NCI-H2081 treated with DMSO at 0.1 percent for 48 hours (cell line): ENCODE results near the gene TFCP2L1.
A peak's percentile ranks its signal among the peaks of the same experiment; 100 is the strongest.

Experiments
- DNase-seq: peaks from one replicate; lab custom pipeline; 2025; lab: John Stamatoyannopoulos, UW

Gene TFCP2L1

DNA sequence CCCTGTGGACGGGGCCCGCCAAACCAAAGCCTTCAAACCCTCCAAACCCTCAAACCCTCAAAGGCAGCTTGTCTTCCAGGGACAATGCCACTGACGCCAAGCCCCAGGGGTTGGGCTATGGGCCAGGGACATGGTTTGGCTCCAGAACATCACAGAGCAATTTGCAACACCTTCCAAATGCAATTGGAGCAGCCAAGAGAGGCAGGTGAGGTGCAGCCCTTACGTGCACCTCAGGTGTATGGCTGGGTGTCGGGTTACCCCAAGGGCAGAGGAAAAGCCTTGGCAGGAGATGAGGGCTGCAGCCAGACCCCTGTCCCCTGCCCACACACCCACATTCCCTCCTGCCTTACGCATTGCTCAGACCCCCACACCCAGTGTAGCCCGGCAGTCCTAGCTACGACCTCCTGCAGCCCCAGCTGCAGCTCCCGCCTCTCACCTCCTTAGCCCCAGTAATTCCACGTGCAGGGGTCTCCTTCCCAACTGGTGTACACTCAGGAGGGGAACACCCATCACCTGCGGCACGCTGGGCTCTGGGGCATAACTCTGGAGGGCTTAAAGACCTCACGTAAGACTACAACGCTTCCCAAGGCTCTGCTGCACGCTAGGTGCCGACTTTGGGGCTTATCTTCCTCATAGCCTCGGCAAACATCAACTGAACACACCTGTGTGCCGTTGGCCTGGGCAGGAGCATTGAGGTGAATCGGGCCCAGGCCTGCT is 88.7 kb downstream of the TFCP2L1 start:
- no peak for DNase-seq

DNA sequence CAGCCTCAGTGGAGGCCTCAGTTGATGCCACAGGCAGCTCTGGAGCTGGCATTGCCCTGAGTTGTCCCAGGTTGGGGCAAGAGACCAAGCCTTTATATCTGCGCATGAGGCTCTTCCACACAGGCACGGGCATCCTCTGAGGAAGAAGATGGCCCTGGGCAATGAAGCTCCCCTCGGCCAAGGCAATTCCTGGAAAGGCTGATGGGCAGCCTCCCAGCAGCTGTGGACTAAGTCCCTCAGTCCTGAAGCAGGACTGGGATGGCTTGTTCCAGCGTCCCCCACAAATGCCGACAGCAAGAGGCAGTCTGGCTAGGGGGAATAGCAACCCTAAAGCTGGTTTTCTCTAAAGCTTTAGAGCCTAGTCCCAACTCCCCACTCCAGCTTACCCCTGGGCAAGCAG is 90.0 kb downstream of the TFCP2L1 start:
- DNase-seq = no peak

DNA sequence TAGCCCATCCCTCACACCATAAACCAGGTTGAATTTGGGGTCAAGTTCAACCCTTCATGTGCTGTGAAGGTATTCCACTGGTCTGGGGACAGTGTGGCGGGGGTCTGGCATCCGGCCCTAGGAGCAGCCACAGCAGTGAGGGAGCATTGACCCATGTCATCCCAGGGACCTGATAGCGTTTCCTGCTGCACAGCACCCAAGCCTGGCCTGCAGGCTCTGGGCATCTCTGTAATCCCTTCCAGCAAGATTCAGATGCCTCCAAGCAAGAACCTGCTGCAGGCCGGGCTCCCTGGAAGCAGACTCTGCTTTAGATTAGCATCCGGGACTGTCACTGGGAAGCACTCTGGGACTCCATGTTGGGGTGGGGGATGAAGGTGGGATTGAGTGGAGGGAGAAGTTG is 90.4 kb downstream of the TFCP2L1 start:
- DNase-seq = no peak

DNA sequence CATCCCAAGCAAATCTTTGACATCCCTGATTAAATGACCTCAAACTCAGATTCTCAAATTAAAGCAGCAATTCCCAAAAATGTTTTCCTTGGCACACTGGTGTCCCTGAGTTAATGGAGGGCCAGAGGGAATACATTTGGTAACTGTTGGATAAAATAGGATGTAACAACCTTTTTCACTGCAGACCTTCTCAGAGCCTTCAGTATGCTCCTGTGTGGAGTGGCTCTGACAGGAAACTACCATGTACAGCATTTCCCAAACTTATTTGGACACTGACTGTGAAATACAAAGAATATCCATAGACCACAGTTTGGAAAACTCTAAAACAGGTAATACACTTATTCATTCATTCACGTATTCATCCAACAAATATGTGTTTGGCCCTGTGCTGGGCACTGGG is 91.8 kb downstream of the TFCP2L1 start:
- no peak for DNase-seq

DNA sequence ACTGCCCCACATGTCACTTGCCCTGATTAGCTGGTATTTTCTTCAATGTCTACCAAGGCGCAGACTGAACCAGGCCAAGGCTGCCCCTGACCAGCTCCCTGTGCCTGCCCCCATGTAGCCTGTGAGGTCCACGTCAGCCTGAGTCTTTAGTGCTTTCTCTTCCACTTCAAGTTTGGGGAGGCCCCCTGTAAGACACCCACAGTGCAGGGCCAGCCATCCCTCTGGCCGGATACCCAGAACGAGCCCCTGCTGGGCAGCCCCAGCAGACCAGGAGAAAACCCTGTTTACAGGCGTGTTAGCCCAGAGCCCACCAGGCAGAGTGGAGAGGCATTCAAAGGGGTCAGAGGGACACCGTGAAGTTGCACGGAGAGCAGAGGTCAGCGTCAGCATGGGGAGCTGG is 92.4 kb downstream of the TFCP2L1 start:
- DNase-seq = no peak

DNA sequence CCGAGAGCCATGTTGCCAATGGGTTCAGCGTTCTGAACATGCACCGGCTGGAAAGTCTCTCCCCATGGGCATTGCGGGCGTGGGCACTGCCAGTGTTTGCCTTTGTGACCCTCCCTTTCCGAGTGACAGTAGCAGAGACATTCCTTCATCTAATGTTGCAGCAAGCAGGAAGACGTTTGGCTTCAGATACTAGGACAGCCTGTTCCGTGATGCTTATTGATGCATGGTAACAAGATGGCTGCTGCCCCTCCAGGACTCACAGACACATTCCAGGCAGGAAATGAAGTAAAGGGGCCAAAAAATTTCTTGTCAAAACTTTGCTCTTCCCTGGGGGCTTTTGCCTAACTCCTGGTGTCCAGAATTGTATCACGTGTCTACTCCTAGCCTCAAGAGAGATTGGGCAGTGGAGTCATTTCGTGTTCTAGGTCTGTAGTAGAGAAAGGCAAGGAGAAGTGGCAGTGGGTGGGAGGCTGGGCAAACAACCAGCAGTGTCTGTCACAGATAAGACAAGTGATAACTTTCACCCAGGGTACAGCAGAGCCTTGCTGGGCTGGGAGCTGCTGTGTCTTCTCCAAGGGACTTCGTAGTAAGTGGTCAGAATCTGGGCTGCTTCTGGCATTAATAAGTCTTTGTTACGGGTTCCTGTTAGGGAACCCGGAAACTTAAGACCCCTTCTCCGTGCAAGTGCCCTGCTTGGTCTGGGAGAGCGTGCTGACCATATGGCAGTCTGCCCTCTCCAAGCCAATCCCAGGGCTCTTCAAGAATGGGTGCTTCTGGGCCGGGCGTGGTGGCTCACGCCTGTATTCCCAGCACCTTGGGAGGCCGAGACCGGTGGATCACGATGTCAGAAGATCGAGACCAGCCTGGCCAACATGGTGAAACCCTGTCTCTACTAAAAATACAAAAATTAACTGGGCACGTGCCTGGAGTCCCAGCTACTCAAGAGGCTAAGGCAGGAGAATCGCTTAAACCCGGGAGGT is 93.5 kb downstream of the TFCP2L1 start:
- DNase-seq = no peak

DNA sequence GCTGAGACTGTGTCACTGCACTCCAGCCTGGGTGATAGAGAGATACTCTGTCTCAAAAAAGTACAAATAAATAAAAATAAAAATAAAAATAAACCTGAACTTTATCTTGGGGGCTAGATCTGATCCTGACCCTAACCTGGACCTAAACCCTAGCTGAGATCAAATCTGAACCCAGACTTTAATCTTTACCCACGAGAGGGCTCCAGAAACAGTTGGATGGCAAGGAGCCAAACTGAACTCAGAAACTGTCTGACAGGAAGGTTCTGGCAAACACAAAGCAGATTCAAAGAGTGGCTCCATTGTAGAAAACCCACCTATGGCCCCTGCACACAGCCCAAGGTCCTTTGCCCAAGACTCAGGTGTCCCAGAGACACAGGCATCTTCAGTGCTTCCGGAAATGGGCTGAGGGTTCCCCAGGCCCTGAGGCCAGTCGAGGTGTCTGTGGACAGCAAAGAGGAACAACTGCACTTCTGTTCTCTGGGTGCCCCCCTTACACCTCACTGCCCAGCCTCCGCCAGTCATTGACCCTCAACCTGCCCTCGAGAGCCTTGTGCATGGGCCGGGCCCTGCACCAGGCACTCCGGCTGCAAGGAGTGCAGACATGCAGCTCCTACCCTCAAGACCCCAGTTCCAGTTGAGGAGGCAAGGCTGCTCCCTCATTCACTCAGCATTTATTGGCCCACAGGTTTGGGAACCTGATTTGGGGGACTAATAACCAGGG is 95.2 kb downstream of the TFCP2L1 start:
- no peak for DNase-seq

DNA sequence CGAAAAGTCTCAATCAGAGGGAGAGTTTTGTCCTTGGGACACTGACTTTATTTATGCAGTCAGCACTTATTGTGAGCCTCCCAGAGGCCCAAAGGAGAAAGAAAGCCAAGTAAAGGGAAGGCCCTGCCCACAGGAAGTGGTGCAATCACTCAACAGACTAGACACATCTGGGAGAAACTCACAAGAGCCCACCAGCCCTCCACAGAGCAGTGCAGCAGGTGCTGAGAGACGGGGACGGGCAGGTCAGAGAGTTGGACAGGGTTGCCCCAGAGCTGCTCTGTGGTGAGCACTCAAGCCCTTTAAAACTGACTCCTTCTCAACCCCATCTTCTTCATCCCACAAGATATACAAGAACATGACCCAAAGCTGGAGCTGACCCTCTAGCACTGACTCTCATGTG is 96.0 kb downstream of the TFCP2L1 start:
- DNase-seq = no peak

DNA sequence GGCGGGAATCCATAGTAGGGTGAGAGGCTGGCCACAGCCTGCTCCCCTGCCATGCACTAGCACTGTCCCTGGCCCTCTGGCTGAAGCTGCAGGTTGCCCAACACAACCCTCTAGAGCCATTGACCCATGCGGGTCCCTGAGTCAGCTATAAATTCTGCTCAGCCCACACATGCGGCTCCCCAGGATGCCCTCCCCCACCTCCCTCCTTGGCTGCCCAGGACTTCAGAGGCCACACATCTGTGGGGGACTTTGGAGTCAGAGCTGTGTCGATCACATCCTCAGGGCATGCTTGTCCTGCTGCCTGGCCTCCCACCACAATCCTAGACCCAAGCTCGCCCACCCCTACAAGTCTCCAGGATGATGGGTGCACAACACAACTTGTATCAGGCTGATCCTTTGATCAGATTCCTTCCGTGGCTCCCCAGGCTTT is 97.0 kb downstream of the TFCP2L1 start:
- DNase-seq = no peak

DNA sequence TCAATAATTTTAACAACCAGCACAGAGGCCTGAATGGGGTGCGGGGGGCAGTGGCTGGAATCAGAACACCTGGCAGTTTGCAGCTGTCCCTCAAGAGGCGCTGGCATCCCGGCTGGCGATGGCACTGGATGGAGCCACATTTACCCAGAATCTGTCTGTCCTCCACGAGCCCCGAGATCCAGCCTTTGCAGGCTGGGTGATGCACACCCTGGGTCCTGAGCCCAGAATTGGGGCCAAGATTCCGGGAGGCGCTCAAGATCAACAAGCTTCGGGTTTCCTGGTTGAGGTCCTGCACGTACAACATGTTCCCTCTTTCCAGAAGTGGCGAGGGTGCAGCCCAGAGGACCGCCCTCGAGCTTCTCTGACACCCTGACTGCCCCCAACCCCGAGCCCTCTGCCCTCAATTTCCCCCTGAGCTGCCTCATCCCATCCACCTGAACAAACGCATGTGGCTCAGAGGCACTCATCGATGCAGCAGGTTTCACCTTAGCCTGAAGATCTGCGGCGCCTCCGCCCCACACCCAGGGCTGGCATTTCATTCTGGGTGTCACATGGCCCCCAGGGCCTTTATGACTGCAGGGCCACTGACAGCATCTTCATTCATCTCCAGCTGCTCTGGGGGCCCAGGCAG is 97.5 kb downstream of the TFCP2L1 start:
- DNase-seq = no peak

DNA sequence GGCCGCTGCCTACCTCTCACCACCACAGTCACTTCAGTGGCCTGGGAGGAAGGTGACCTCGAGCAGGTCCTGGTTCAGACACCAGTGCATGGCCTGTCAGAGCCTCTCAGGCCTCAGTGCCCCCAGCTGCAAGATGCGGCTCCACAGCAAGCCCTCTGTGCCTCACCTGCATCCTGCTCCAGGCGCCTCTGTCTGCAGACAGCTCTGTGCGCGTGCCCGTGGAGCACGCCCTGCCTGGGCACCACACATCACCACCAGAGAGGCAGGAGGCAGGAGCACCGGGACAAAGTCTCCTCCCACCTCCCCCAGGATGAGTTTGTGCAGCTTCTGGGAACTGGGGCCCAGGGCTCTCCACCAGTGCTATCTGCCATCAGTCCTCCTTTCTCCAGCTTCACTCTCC is 98.7 kb downstream of the TFCP2L1 start:
- no peak for DNase-seq

DNA sequence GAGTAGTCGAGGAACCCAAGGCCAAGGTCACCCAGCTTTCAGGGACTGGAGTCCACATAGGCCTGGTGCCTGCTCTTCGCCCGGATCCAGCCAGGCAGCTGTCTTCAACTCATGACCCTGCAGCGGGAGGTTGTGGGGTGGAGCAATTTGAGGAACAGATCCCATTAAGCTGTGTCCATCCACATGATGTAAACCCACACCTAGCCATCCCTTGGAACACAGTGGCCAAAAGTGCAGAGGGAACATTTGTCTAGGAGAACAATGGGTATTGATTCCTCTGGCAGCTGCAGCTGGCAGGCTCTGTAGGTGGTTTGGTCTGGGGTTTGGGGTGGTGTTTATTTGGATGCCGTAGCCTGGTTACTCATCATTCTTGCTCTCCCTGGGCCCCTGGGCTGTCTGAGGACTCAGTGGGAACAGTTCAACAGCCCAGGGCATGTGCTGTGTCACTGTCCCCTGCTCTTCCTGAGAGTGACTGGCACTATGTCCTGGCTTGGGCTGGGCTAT is 99.4 kb downstream of the TFCP2L1 start:
- DNase-seq = peak; percentile 7

DNA sequence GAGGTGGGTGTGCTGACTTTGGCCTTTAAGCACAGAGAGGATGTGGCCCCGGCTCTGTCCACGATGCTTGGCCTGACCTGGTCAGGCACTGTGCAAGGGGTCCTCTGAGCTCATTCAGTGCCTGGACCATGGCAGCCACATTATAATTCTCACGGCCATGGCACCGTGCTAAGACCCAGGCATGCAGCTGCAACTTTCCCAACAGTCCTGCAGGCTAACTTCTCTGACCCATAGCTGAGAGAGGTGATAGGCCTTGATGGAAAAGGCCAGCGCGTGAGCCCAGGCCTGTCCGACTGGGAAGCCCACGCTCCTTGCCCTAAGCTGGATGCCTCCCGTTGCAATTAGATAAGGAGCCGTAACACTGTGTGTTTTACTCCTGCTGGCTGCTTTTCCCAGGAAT is 99.9 kb downstream of the TFCP2L1 start:
- DNase-seq = no peak

DNA sequence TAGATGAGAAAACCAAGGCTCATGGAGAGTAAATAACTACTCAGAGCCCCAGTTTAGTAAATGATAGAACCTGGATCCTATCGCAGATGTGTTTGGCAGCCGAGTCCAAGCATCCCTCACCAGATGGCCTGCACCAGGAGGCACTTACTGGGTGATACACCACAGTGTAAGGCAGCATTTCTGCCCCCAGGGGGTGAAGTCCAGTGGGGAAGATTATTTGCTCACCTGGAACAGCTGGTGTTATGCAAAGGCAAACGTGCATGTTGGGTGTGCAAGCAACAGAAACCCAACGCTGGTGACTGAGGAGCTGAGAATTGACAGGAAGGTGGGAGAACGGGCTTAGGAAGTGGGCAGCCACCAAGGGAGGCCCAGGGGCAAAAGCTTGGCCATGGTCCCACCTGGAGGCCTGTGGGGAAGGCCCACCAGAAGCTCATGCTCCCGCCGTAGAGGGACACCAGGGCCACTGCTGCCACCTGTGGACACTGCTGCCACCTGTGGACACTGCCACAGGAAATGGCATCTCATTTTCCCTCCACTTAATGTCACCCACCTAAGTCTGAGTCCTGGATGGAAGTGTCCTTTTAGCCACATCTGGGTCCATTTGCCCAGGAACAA is 100.6 kb downstream of the TFCP2L1 start:
- peak; percentile 46 for DNase-seq

DNA sequence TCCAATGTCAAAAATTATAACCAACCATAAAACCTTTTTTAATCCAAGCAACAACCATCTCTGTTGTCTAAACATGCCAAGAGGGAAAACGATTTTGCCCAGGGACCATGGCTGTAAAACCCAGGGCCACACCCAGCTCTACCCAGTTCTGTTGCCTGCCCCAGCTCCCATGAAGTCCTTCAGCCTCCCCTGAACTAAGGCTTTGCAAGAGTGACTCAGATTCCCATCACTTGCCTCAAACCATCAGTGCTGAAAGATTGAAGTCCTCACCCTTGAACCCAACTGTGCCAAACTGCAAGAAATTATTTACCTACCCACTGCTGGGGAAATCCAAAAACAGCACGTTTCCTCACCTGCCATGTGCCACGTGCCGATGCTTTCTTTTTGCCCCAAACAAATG is 102.5 kb downstream of the TFCP2L1 start:
- no peak for DNase-seq

DNA sequence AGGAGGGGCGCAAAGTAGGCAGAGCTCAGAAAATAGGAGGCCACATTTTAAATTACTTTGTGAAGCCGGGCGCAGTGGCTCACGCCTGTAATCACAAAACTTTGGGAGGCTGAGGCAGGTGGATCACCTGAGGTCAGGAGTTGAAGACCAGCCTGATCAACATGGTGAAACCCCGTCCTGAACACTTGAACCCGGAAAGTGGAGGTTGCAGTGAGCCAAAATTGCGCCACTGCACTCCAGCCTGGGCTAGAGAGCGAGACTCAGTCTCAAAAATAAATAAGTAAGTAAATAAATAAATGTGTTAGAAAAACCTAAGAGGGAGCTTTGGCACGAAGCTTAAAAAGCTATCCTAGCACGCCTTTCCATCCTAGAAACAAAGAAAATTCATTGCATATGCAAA is 105.5 kb downstream of the TFCP2L1 start:
- DNase-seq = no peak

DNA sequence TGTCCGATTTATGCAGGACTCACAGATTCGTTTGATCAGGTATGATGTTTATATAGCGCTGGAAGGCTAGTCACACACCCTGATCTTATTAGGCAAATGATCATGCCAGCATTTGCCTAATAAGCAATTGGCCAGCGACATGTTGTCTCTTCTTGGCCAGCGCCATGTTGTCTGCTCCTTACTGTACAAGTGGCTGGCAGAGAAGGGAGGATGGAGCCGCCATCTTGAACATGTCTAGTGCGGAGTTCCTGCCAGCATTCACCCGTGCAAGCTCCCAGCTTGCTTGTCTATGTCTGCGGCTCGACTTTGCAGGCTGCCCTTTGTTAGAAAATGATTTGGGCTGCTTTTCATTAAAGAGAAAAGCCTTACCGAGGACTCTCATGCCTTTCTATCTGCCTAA is 106.3 kb downstream of the TFCP2L1 start:
- no peak for DNase-seq

DNA sequence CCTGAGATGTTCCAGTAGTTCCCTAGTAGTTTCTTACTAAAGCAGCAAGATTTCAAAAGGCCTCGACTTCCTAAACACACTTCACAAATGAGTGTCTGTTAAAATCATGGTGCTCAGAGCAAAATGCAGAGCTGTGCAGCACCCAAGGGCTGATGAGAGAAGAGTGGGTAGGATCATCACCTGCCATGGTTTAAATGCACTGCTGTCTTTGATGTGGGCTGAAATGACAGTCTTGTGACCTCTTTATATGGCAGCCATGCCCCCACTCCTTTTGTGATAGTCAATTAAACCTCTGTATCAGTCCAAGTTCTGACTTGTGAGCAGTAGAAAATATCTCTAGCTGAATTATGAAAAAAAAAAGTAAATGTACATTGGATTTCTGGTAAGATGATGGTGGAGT is 107.1 kb downstream of the TFCP2L1 start:
- DNase-seq = no peak

DNA sequence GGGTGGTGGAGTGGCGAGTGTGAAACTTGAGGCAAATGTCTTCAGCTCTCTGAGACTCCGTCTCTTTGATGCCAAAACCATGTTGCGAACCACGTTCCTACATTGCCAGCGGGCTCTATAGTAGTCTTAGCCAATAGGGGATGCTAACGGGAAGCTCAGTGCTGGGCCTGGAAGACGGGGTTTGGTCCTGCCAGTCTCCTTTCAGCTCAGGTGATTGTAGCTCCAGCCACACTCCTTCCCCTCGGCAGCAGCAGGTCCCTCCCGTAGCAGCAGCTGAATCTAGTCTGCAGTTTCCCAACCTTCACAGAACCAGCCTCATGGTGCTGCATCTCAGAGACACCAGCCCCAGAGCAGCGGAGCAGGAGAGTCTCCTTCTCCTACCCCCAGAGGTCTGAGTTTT is 109.7 kb downstream of the TFCP2L1 start:
- DNase-seq = no peak

DNA sequence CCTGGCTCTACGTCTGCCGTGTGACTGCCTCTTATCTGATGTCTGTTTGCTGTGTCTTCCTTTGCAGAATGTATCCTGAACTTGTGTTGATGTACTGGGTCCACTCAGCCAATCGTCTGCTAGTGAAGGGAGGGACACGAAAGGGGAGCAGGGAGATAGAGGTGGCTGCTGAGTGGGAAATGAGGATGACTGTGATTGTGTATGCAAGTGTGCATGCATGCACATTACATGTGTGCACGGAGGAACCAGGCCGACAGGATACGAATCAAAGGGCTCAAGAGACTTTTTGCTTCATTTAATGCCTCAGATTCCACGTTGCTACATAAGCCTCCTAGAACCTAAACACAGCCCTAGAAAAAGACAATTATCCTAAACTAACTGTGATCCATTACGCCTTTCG is 111.2 kb downstream of the TFCP2L1 start:
- no peak for DNase-seq

DNA sequence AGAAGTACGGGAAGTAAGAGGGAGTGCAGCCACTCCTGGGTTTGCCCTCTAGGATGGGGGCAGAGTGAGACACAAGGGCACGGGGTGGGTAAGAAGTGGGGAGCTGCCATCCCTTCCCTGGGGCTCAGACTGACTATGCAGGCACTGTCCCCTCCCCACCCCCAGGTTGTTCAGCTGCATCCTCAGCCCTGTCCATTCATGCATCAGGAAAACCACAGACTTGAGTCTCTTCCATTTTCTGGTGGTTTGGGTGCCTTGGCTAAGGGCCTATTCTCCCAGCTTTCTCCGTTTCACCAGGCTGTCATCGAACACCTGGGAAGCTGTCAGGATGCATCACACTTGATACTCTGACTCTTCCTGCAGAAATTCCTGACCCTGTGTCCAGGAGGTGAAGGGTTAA is 111.9 kb downstream of the TFCP2L1 start:
- no peak for DNase-seq

DNA sequence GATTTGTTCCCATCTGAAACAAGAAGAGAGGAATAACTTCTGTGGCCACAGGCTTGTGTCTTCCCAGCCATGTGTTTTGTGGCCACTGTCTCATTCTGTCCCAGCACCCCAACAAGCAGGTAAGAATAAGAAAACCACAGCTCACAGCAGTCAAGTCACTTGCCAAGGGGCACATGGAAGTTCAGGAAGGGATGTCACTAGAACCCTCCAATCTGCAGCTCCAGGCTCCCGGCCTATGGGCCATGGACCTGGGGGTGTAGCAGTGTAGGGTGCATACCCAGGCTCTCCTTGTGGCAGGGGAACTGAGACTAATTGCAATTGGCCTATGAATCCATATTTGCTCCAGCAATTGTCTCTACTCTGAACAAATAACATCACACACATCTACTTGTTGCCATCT is 112.5 kb downstream of the TFCP2L1 start:
- no peak for DNase-seq
